Body of pancreas (tissue), 4 donors: ENCODE data around the gene CEBPA.

Source experiments
- CTCF ChIP-seq, 7 experiments: fragments of 450-650 bp in 4 of 7; fragments of 200-600 bp in 3 of 7; sonication (generic) in 3 of 7; IDR thresholded peaks; one replicate each; pipeline ENCODE4 v1.5.1; 2016 to 2019; ENCODE audit warnings: antibody characterized with exemption in 7 of 7
- POLR2A ChIP-seq, 3 donors: fragments of 450-650 bp; IDR thresholded peaks; one replicate each; pipeline ENCODE4 v1.6.1; 2016; ENCODE audit warnings: antibody characterized with exemption in 3 of 3, mild to moderate bottlenecking in 2 of 3

- TF ChIP-seq CTCF (IDR thresholded peaks at IDR 0.05) (no peak), POLR2A (IDR thresholded peaks at IDR 0.05) (no peak)
These were observed 8.1 kb downstream of the CEBPA start for GRCh38 chr19:33294058-33294798.
